Transverse colon (tissue), 3 donors: ENCODE measurements around the gene HERPUD1.

Experiments
- POLR2A ChIP-seq: fragments of 450-650 bp; IDR thresholded peaks from one replicate; pipeline ENCODE4 v1.6.1; 2016; ENCODE audit warnings: antibody characterized with exemption, mild to moderate bottlenecking, moderate library complexity
- TF ChIP-seq, protein P1 (sequence below), 5 experiments: fragments of 200-600 bp in 3 of 5; fragments of 450-650 bp in 2 of 5; sonication (generic) in 3 of 5; IDR thresholded peaks; 1 replicate in 2 of 5; 2 replicates in 3 of 5; pipeline ENCODE4 v1.5.1; 2016 to 2017; ENCODE audit warnings: antibody characterized with exemption in 5 of 5, inconsistent platforms in 3 of 5, mild to moderate bottlenecking in 2 of 5, moderate library complexity in 1 of 5

- TF ChIP-seq POLR2A = no peak
- TF ChIP-seq, protein P1, sequence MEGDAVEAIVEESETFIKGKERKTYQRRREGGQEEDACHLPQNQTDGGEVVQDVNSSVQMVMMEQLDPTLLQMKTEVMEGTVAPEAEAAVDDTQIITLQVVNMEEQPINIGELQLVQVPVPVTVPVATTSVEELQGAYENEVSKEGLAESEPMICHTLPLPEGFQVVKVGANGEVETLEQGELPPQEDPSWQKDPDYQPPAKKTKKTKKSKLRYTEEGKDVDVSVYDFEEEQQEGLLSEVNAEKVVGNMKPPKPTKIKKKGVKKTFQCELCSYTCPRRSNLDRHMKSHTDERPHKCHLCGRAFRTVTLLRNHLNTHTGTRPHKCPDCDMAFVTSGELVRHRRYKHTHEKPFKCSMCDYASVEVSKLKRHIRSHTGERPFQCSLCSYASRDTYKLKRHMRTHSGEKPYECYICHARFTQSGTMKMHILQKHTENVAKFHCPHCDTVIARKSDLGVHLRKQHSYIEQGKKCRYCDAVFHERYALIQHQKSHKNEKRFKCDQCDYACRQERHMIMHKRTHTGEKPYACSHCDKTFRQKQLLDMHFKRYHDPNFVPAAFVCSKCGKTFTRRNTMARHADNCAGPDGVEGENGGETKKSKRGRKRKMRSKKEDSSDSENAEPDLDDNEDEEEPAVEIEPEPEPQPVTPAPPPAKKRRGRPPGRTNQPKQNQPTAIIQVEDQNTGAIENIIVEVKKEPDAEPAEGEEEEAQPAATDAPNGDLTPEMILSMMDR (IDR thresholded peaks at IDR 0.05) = no peak
These were observed 29.9 kb downstream of the HERPUD1 start, which contains the start of gene CETP for GRCh38 chr16:56961851-56962281.
